HG03108 (cell line): Measurements from ENCODE around the gene MPPED2.

Experiments
- ATAC-seq: cut with Tn5 transposase; IDR thresholded peaks from one replicate; pipeline ENCODE4 v1.9.1; 2021; ENCODE audit warnings: moderate library complexity; ENCODE audit not compliant: unreplicated experiment

Gene MPPED2

DNA sequence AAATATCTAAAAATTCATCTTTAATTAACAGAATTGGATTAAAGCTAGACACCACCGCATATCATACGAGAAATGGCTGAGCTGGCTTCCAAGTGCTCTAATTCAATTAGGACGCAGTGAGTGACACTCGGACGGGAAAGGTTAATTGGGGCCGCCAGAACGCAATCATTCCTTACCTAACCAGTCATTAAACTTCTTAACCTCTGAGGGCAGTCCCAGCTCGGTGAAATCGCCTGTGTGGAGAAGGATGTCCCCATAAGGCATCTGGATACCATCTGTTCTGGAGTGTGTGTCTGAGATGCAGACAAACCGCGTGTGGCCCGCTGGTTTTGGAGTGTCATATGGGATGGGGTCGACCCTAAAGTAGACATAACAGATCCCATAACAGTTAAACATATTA, 50.3 kb downstream of the MPPED2 start:
- no peak for ATAC-seq

GRCh38 chr11:30533445-30533947, 52.7 kb downstream of the MPPED2 start:
- ATAC-seq, result no peak

DNA sequence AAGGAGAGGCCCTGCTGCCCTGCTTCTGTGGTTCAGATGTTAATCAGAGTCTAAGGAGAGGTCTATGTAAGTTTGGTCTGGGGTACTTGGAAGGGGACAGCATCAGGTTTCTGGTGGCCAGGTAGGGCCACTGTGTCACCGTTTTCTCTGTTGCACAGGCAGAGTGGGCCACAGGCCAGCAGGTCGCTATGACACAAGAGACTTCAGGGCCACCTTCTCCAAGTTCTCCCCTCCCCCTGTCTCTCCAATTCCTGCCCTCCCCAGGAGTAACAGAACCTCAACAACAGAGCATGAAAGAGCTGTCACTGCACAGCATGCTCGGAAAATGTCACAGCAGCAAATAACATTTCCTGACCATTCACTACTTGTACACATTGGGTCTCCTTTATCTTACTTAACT, 58.6 kb downstream of the MPPED2 start:
- ATAC-seq, result no peak

DNA sequence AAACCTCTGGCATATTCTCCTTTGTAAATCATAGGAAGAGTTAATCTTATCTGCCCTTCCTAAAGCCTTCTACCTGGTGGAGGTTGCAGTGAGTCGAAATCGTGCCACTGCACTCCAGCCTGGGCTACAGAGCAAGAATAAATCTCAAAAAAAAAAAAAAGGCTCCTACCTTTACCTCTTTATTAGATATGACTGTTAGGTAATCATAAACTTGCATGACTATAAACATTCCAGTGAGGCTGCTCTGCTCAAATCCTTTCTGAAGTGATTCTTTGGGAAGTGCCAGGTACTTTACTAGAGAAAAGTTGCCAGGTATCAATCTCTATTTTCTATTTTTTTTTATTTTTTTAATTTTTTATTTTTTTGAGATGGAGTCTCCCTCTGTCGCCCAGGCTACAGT, 59.6 kb downstream of the MPPED2 start:
- no peak for ATAC-seq

GRCh38 chr11:30522536-30523243, 63.5 kb downstream of the MPPED2 start:
- ATAC-seq, result no peak

DNA sequence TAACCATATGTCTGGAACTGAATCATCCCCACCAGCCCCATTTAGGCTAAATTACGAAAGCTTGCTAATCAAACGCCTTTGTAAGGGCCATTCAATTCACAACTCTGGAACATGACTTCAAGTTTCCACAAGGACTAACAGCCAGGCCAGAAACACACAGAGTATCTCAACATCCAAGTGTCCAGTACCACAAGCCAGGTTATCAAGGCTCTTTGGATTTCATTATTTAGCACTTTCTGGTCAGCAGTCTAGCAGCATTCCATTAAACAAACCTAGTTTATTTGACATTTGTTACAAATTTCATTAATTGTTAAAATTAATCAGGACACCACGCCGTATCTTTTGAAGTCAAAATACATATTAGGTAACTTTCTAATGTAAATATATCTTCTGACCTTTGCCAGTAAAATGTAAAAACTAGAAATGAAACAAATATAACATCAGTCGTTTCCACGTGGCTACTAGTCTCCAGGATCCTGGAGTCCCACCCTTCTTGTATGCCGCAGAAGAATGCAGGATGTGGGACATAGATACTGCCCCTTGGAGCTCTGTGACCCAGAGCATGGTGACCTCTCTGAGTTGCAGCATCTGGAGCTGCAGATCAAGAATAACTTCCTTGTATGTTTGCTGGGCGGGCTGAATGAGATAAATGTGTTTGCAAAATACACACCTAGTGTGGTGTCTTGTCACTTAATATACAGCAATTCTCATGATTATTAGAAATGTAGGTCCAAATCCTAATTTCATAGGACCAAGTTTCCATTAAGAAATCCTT, 64.7 kb downstream of the MPPED2 start:
- ATAC-seq, result no peak

GRCh38 chr11:30513087-30513486, 73.1 kb downstream of the MPPED2 start:
- no peak for ATAC-seq

DNA sequence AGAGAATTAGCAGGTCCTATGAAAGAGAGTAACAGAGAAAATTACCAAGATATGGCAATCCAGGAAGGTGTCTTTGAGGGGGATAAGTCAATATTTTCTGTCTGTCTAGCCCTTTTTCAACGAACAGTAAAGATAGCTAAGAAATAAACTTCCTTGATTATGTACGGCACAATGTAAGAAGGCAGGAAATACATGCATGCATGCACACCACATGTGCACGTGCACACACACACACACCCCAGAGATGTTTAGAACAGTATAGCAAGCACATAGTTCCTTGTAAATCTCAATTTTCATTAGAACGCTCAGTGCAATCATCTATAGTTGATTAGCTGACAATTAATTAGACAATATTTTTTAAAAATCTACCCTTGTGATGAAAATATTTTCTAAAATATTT, 74.7 kb downstream of the MPPED2 start:
- ATAC-seq, result no peak

DNA sequence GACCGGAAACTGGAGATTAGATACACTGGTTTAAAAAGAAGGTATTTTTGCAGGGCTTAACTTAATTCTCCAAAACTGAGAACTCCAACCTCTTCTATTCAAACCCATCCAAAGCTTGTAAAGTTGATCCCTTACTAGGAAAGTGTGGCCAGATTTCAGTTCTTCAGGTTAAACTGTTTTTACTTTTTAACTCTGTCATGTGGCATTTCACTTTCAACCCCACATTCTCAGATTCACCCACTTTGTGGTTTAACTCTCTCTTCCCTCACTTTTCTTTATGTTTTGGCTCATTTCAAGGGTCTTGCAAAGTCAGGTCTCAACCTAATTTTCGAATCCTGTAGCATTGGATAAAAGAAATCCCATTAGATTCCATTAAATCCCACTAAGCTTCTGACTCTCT, 75.4 kb downstream of the MPPED2 start:
- no peak for ATAC-seq

DNA sequence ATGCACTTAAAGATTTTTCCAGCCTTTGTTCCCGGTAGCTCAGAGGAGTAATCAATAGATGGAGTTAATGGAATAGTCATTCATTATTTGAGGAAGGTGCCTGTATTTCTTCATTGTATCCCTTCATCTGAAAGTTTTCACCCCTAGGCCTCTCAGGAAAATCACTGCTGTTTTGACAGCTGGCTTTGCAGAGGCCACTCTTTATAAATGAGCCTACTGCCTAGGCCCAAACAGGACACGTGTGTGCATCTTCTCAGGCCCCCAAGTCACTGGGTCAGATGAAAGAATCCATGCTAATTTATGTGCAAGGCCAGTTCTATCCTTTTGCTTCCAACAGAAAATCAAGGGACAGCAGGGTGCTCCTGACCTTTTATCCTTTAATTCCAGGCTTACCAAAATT, 76.8 kb downstream of the MPPED2 start:
- no peak for ATAC-seq

DNA sequence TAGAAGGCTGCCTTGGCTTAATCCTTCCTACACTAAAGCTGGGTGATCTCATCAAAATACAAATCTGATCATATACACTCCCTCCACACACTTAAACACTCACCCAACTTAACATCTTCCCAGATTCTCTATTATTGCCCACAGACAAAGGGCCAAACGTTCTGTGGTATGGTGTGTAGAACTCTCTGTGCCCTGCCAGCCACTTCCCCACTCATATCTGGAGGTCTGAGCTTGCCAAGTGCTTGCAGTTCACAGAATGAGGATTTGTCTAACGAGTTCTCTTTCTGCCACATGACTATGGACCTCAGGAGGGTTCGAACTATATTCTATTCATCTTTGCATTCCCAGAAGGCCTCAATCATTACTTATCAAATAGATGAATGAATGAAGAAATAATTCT, 77.6 kb downstream of the MPPED2 start:
- ATAC-seq, result no peak

DNA sequence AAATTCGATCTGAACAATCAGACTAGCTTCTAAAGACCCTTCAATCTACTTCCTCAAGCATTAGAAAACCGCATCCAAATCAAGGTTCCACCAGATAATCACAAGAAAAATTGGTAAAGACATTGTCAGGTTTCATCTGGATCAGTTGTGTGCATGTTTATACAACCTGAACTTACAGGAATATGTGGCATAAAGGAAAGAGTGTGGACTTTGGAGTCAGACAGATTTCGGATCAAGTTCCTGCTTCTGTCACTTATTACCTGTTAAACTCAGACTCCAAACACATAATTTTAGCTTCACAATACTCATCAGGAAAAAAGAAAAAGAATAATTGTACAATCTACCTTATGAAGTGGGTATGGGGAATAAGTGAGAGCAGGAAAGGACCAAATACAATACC, 80.5 kb downstream of the MPPED2 start:
- ATAC-seq, result no peak

DNA sequence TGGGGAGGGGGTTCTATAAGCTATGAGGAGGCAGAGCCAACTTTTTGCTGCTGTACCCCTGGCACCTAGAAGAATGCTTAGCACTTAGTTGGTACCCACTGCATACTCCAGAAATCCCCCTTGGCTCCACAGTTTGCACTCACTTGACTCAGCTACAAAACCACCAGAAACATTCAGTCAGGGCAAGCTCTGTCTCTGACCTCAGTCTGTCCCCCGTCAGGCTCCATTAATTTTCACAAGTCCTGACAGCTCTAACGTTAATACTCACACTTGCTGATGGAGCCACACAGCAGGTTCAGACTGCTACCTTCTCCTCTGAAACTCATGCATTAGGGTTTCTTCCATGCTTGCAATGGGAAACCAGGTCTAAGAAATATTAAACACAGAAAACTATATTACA, 81.7 kb downstream of the MPPED2 start:
- ATAC-seq, result no peak

GRCh38 chr11:30503156-30503555, 83.0 kb downstream of the MPPED2 start:
- no peak for ATAC-seq

GRCh38 chr11:30502305-30502704, 83.8 kb downstream of the MPPED2 start:
- no peak for ATAC-seq

GRCh38 chr11:30501744-30502143, 84.4 kb downstream of the MPPED2 start:
- ATAC-seq, result no peak

DNA sequence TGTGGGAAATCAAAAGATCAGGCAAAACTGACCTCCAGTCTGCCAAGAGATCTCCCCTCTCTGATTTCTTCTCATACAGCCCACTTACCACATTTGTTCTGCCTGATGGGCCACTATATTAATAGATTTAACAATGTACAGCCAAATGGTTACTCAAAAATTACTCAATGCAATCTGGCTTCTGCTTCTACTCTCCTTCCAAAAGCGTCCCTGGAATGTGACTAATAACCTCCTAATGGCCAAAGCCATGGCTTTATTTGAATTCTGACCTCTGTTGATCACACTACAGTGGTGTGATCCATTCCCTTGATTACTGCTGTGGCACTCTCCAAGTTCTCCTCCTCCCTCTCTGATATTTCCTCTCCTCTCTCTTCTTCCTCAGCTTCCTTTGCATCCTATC, 86.2 kb downstream of the MPPED2 start:
- no peak for ATAC-seq

DNA sequence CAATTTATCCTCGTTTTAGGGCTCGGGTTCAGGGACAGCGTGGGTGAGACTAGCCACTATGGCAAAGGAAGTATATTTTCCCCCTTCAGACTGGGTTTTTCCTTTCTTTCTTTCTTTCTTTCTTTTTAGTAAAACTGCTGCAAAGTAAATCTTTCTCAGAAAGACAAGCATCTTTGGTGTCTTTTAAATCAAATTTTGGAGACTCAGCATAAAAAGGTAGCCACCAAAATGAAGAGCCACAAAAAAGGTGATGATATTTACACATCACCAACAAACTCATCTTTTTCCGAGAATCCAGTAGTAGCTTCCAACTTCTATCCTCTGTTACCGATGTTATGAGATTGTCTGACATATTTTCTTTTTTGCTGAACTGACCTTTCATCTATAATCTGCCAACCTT, 88.6 kb downstream of the MPPED2 start:
- no peak for ATAC-seq

DNA sequence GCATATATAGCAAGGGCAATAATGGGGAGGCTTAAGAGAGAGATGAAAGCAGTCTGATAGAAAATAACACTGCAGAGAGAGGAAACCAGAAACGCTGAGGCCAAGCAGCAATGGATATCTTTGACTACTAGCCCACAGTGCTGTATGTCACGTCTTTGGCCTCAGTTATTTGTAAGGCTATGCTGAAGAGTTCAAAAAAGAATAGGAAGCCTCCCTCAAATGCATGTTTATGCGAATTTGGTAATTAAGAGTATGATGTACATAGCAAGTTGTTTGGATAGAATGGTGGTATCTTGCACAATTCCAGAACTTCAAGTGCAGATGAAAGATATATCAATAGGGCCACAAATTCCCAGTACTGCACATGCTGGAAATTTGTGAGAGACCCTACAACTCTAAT, 89.2 kb downstream of the MPPED2 start:
- no peak for ATAC-seq

DNA sequence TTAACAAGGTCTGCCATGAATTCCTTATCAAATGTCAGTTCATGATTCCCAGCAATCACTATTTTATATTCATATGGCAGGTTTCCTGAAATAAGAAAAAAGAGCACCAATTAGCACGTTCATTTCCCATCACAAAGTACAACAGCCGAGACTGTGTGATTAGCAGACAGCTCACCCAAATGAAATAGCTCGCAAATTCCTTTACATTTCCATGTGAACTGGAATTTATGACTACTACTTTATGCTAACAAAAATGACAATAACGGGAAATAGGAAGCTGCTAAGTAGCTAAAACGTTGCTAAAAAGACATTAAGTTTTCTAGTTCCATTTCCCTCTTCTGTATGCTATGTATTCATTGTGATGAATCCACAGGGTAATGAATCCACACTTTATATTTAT, 90.7 kb downstream of the MPPED2 start:
- no peak for ATAC-seq

- ATAC-seq, result no peak
Observed at GRCh38 chr11:30489511-30489910, 96.6 kb downstream of the MPPED2 start.

- no peak for ATAC-seq
Observed at GRCh38 chr11:30489076-30489475, 97.1 kb downstream of the MPPED2 start.
